HEK293 (cell line): ENCODE data around the gene ARHGEF12.

Source experiments
- CTCF ChIA-PET: fragments of 350-600 bp; formaldehyde crosslinking; extraction: SDS; loops from one replicate; lab custom pipeline; 2021; ENCODE audit warnings: antibody characterized with exemption; lab: Yijun Ruan, JAX
- POLR2A ChIA-PET: fragments of 300-600 bp; formaldehyde crosslinking; extraction: SDS; loops from one replicate; lab custom pipeline; 2020; ENCODE audit warnings: antibody characterized with exemption, inconsistent platforms; lab: Yijun Ruan, JAX
- H3K27ac ChIP-seq: fragments of 200-500 bp; sonication (Bioruptor generic); 2 replicates; pipeline ENCODE4 v1.5.1; 2014; ENCODE audit warnings: low read depth, low read length, control low read depth, inconsistent platforms; ENCODE audit errors: extremely low read depth
- H3K36me3 ChIP-seq, 2 experiments: fragments of 200-500 bp in 1 of 2; sonication (Bioruptor generic) in 1 of 2; 1 replicate in 1 of 2; 2 replicates in 1 of 2; pipeline ENCODE4 v1.5.1; 2014 to 2017; ENCODE audit warnings: inconsistent platforms in 2 of 2, low read length in 2 of 2; ENCODE audit not compliant: control insufficient read depth in 2 of 2, insufficient read depth in 1 of 2
- H3K4me1 ChIP-seq: fragments of 200-500 bp; sonication (Bioruptor generic); 2 replicates; pipeline ENCODE4 v1.5.1; 2014; ENCODE audit warnings: mild to moderate bottlenecking, low read length, inconsistent platforms; ENCODE audit not compliant: control insufficient read depth, insufficient read depth
- H3K4me3 ChIP-seq: 2 replicates; pipeline ENCODE4 v1.5.1; 2011; ENCODE audit warnings: low read depth, mild to moderate bottlenecking, control low read depth, low read length, moderate library complexity
- H3K9me3 ChIP-seq: fragments of 200-500 bp; sonication (Bioruptor generic); 2 replicates; pipeline ENCODE4 v1.5.1; 2014; ENCODE audit warnings: low read depth, low read length, inconsistent platforms; ENCODE audit not compliant: control insufficient read depth, insufficient read depth
- HOXA7 ChIP-seq: sonication (generic); formaldehyde crosslinking; IDR thresholded peaks from 2 replicates; pipeline ENCODE4 v1.8.1; 2022; ENCODE audit warnings: missing genetic modification reagents, borderline replicate concordance
- HOXC10 ChIP-seq: sonication (generic); formaldehyde crosslinking; IDR thresholded peaks from 2 replicates; pipeline ENCODE4 v1.8.1; 2023; ENCODE audit warnings: mild to moderate bottlenecking, missing genetic modification reagents
- KLF7 ChIP-seq: fragments of 450-650 bp; formaldehyde crosslinking; IDR thresholded peaks from 2 replicates; pipeline ENCODE4 v1.5.1; 2016; ENCODE audit warnings: missing biosample characterization, missing genetic modification characterization, borderline replicate concordance
- MYNN ChIP-seq: fragments of 450-650 bp; formaldehyde crosslinking; IDR thresholded peaks from 2 replicates; pipeline ENCODE4 v1.5.1; 2016; ENCODE audit warnings: missing biosample characterization, missing genetic modification characterization, borderline replicate concordance
- WT1 ChIP-seq: fragments of 450-650 bp; formaldehyde crosslinking; IDR thresholded peaks from 2 replicates; pipeline ENCODE4 v1.5.1; 2016; ENCODE audit warnings: missing biosample characterization, missing genetic modification characterization
- ZNF416 ChIP-seq: fragments of 450-650 bp; formaldehyde crosslinking; IDR thresholded peaks from 2 replicates; pipeline ENCODE4 v1.5.1; 2016; ENCODE audit warnings: missing biosample characterization, missing genetic modification characterization
- ZNF530 ChIP-seq: fragments of 450-650 bp; formaldehyde crosslinking; IDR thresholded peaks from 2 replicates; pipeline ENCODE4 v1.5.1; 2016; ENCODE audit warnings: low read depth, missing biosample characterization, missing genetic modification characterization
- ZNF558 ChIP-seq: fragments of 450-650 bp; formaldehyde crosslinking; IDR thresholded peaks from 2 replicates; pipeline ENCODE4 v1.5.1; 2016; ENCODE audit warnings: missing biosample characterization, missing genetic modification characterization
- ZNF596 ChIP-seq: fragments of 450-650 bp; IDR thresholded peaks from 2 replicates; pipeline ENCODE4 v1.5.0; 2018; ENCODE audit warnings: missing biosample characterization, mild to moderate bottlenecking, missing genetic modification characterization, moderate library complexity
- ZNF621 ChIP-seq: fragments of 450-650 bp; formaldehyde crosslinking; IDR thresholded peaks from 2 replicates; pipeline ENCODE4 v1.5.1; 2017; ENCODE audit warnings: missing biosample characterization, missing genetic modification characterization
- TF ChIP-seq, protein P1 (sequence below): fragments of 450-650 bp; formaldehyde crosslinking; IDR thresholded peaks from 2 replicates; pipeline ENCODE4 v1.5.1; 2016; ENCODE audit warnings: missing biosample characterization, missing genetic modification characterization
- TF ChIP-seq, protein P2 (sequence below): fragments of 450-650 bp; formaldehyde crosslinking; IDR thresholded peaks from 2 replicates; pipeline ENCODE4 v1.5.1; 2016; ENCODE audit warnings: missing biosample characterization, missing genetic modification characterization, low read depth
- TF ChIP-seq, protein P3 (sequence below): fragments of 450-650 bp; formaldehyde crosslinking; IDR thresholded peaks from 2 replicates; pipeline ENCODE4 v1.5.1; 2017; ENCODE audit warnings: missing biosample characterization, missing genetic modification characterization
- TF ChIP-seq, protein P4 (sequence below): fragments of 450-650 bp; formaldehyde crosslinking; IDR thresholded peaks from 2 replicates; pipeline ENCODE4 v1.5.1; 2016; ENCODE audit warnings: missing biosample characterization, missing genetic modification characterization
- TF ChIP-seq, protein P5 (sequence below): fragments of 450-650 bp; formaldehyde crosslinking; IDR thresholded peaks from 2 replicates; pipeline ENCODE4 v1.5.1; 2016; ENCODE audit warnings: missing biosample characterization, missing genetic modification characterization
- TF ChIP-seq, protein P6 (sequence below): IDR thresholded peaks from 2 replicates; pipeline ENCODE4 v1.6.1; 2011; ENCODE audit warnings: mild to moderate bottlenecking, low read depth, low read length, borderline replicate concordance
- TF ChIP-seq, protein P7 (sequence below): sonication (generic); formaldehyde crosslinking; IDR thresholded peaks from 2 replicates; pipeline ENCODE4 v1.8.1; 2022; ENCODE audit warnings: mild to moderate bottlenecking, moderate library complexity, missing genetic modification reagents
- TF ChIP-seq, protein P8 (sequence below): fragments of 450-650 bp; formaldehyde crosslinking; IDR thresholded peaks from 2 replicates; pipeline ENCODE4 v1.5.1; 2016; ENCODE audit warnings: missing biosample characterization, missing genetic modification characterization

Gene ARHGEF12

DNA sequence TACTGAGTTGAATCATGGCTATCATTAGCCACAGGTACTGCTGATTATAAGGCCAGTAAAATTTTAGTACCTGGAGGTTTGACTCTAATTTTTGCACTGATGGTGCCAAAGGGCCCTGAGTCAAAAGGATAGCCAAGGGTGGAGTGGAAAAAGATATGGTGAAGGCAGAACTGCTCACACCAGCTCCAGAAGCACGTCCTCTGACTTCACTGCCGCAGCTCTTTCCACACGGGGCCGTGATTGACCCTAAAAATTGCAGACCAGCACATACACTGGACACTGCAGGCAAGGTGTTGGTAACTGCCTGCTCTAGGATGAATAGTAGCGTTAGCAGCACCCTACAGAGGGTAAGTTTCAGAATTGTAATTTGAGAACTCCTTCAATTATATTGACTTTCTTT is 149.9 kb downstream of the ARHGEF12 start (continued):
- TF ChIP-seq, protein P1, sequence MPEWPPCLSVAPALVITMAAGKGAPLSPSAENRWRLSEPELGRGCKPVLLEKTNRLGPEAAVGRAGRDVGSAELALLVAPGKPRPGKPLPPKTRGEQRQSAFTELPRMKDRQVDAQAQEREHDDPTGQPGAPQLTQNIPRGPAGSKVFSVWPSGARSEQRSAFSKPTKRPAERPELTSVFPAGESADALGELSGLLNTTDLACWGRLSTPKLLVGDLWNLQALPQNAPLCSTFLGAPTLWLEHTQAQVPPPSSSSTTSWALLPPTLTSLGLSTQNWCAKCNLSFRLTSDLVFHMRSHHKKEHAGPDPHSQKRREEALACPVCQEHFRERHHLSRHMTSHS (tag by site-specific recombination) = no peak
- TF ChIP-seq WT1 (tag by site-specific recombination) (no peak), ZNF530 (no peak), ZNF621 (tag by site-specific recombination) (no peak)
- TF ChIP-seq, protein P2, sequence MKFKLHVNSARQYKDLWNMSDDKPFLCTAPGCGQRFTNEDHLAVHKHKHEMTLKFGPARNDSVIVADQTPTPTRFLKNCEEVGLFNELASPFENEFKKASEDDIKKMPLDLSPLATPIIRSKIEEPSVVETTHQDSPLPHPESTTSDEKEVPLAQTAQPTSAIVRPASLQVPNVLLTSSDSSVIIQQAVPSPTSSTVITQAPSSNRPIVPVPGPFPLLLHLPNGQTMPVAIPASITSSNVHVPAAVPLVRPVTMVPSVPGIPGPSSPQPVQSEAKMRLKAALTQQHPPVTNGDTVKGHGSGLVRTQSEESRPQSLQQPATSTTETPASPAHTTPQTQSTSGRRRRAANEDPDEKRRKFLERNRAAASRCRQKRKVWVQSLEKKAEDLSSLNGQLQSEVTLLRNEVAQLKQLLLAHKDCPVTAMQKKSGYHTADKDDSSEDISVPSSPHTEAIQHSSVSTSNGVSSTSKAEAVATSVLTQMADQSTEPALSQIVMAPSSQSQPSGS (tag by site-specific recombination) = no peak

DNA sequence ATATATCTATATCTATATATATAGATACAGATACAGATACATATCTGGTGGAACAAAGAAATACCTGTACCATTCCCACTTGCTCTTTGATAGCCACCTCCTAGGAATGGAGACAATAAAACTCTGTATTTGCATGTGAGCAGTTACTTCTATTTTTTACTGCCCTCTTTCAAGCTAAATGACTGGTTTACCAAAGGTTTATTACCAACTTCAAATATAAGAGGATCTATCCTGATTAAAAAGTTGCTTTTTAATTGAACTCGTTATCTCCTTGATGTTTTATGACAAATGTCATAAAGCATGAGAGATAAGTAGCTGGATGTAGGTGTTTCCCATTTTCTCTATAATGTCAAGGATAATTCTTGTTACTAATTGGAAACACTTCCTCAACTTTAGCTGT is 153.6 kb downstream of the ARHGEF12 start:
- H3K4me1 ChIP-seq = peaks cover 3% of the 10 kb centered on the region; the same call in 1 of the 2 replicates
- no peak for TF ChIP-seq HOXC10 (CRISPR knock-in tag)
- TF ChIP-seq, protein P3, sequence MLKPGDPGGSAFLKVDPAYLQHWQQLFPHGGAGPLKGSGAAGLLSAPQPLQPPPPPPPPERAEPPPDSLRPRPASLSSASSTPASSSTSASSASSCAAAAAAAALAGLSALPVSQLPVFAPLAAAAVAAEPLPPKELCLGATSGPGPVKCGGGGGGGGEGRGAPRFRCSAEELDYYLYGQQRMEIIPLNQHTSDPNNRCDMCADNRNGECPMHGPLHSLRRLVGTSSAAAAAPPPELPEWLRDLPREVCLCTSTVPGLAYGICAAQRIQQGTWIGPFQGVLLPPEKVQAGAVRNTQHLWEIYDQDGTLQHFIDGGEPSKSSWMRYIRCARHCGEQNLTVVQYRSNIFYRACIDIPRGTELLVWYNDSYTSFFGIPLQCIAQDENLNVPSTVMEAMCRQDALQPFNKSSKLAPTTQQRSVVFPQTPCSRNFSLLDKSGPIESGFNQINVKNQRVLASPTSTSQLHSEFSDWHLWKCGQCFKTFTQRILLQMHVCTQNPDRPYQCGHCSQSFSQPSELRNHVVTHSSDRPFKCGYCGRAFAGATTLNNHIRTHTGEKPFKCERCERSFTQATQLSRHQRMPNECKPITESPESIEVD (tag by site-specific recombination) = peak; percentile 30; the same call in 1 of the 2 replicates
- CTCF ChIA-PET = interaction anchor here (1.3 kb wide), 1 partner anchor 12 kb away, joined by 5 read pairs; no protein-coding TSS in a partner anchor
- peaks cover 0 to 13% of the 10 kb centered on the region in 2 experiments; a peak in 2 of 3 replicates for H3K36me3 ChIP-seq
- no peak overlapping the region for H3K27ac ChIP-seq
- no peak overlapping the region for H3K4me3 ChIP-seq
- POLR2A ChIA-PET = no interaction called here
- H3K9me3 ChIP-seq = no peaks in the 10 kb centered on the region

DNA sequence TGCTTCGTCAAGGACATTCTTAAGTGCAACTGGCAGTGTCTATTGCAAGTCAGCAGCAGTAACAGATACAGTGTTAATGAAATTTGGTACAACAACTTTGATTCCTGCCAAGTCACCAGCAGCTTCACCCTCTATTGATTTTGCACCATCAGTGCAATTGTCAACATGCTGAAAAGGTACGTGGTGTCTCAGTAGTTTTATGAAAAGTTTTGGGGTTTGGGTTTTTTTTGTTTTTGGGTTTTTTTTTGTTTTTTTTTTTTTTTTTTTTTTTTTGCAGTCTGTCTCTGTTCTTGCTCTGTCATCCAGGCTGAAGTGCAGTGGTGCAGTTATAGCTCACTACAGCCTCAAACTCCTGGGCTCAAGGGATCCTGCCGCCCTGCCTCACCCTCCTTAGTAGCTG is 156.3 kb downstream of the ARHGEF12 start:
- H3K9me3 ChIP-seq = no peaks in the 10 kb centered on the region
- ChIA-PET POLR2A (no interaction called here), CTCF (interaction anchor here (2.2 kb wide), 1 partner anchor 19 kb away, joined by 7 read pairs; the partner anchor contains the start of gene GRIK4)
- peaks cover 0 to 1% of the 10 kb centered on the region in 2 experiments; a peak in 1 of 3 replicates for H3K36me3 ChIP-seq
- no peak overlapping the region for H3K4me3 ChIP-seq
- peaks cover 3% of the 10 kb centered on the region; the same call in 1 of the 2 replicates for H3K4me1 ChIP-seq
- no peak overlapping the region for H3K27ac ChIP-seq
- no peak for TF ChIP-seq MYNN (tag by site-specific recombination)
- TF ChIP-seq, protein P4, sequence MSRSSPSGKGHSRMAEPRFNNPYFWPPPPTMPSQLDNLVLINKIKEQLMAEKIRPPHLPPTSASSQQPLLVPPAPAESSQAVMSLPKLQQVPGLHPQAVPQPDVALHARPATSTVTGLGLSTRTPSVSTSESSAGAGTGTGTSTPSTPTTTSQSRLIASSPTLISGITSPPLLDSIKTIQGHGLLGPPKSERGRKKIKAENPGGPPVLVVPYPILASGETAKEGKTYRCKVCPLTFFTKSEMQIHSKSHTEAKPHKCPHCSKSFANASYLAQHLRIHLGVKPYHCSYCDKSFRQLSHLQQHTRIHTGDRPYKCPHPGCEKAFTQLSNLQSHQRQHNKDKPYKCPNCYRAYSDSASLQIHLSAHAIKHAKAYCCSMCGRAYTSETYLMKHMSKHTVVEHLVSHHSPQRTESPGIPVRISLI (tag by site-specific recombination) = peak; percentile 31; the same call in 1 of the 2 replicates
- no peak for TF ChIP-seq ZNF416 (tag by site-specific recombination)
- TF ChIP-seq, protein P5, sequence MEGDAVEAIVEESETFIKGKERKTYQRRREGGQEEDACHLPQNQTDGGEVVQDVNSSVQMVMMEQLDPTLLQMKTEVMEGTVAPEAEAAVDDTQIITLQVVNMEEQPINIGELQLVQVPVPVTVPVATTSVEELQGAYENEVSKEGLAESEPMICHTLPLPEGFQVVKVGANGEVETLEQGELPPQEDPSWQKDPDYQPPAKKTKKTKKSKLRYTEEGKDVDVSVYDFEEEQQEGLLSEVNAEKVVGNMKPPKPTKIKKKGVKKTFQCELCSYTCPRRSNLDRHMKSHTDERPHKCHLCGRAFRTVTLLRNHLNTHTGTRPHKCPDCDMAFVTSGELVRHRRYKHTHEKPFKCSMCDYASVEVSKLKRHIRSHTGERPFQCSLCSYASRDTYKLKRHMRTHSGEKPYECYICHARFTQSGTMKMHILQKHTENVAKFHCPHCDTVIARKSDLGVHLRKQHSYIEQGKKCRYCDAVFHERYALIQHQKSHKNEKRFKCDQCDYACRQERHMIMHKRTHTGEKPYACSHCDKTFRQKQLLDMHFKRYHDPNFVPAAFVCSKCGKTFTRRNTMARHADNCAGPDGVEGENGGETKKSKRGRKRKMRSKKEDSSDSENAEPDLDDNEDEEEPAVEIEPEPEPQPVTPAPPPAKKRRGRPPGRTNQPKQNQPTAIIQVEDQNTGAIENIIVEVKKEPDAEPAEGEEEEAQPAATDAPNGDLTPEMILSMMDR (tag by site-specific recombination) = no peak

DNA sequence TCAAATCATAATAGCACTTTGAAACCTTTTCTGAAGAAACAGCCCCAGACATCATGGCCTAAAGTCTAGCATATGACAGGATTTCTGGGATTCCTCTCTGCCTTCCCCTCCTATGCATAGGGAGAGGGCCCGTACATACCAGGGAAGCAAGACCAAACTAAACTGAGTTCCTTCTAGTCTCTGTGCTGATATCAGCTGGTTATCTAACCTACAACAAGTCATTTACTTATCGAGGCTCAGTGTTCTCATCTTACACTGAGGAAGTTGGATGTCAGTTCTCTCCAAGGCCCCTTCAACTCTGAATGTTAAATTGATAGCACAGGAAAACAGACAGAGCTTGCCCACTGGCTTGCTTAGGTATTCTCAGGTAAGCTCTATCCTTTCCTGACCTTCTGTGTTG is 158.4 kb downstream of the ARHGEF12 start:
- Histone ChIP-seq H3K27ac (no peak overlapping the region), H3K4me3 (no peak overlapping the region), H3K36me3 (no peaks in the 10 kb centered on the region), H3K4me1 (peaks cover 3% of the 10 kb centered on the region; the same call in 1 of the 2 replicates), H3K9me3 (no peaks in the 10 kb centered on the region)
- ChIA-PET CTCF (interaction anchor here (0.7 to 2.2 kb wide), 2 partner anchors 17 to 191 kb away, joined by 4 to 7 read pairs; partner anchors contain the start of gene GRIK4), POLR2A (no interaction called here)
- TF ChIP-seq HOXA7 (CRISPR knock-in tag) (no peak), ZNF596 (tag by site-specific recombination) (no peak), KLF7 (tag by site-specific recombination) (no peak), ZNF558 (tag by site-specific recombination) (no peak)
- TF ChIP-seq, protein P6, sequence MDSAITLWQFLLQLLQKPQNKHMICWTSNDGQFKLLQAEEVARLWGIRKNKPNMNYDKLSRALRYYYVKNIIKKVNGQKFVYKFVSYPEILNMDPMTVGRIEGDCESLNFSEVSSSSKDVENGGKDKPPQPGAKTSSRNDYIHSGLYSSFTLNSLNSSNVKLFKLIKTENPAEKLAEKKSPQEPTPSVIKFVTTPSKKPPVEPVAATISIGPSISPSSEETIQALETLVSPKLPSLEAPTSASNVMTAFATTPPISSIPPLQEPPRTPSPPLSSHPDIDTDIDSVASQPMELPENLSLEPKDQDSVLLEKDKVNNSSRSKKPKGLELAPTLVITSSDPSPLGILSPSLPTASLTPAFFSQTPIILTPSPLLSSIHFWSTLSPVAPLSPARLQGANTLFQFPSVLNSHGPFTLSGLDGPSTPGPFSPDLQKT = no peak
- TF ChIP-seq, protein P7, sequence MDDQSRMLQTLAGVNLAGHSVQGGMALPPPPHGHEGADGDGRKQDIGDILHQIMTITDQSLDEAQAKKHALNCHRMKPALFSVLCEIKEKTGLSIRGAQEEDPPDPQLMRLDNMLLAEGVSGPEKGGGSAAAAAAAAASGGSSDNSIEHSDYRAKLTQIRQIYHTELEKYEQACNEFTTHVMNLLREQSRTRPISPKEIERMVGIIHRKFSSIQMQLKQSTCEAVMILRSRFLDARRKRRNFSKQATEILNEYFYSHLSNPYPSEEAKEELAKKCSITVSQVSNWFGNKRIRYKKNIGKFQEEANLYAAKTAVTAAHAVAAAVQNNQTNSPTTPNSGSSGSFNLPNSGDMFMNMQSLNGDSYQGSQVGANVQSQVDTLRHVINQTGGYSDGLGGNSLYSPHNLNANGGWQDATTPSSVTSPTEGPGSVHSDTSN = no peak
- TF ChIP-seq, protein P8, sequence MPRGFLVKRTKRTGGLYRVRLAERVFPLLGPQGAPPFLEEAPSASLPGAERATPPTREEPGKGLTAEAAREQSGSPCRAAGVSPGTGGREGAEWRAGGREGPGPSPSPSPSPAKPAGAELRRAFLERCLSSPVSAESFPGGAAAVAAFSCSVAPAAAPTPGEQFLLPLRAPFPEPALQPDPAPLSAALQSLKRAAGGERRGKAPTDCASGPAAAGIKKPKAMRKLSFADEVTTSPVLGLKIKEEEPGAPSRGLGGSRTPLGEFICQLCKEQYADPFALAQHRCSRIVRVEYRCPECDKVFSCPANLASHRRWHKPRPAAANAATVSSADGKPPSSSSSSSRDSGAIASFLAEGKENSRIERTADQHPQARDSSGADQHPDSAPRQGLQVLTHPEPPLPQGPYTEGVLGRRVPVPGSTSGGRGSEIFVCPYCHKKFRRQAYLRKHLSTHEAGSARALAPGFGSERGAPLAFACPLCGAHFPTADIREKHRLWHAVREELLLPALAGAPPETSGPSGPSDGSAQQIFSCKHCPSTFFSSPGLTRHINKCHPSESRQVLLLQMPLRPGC (tag by site-specific recombination) = no peak
